Hematopoietic multipotent progenitor cell treated with erythropoietin and hydrocortisone succinate and interleukin-3 and kit ligand, for 8 days (in vitro differentiated cells): ENCODE measurements around the gene MTHFD2.
"Not testable (repeated sequence)": the region's sequence is repeated elsewhere in the genome, so short reads cannot be mapped to it uniquely, and the experiment has no call there.

Experiments
- DNase-seq: peaks from one replicate; pipeline ENCODE4 v3.0.0-alpha.2; 2015

The MTHFD2 gene

DNA sequence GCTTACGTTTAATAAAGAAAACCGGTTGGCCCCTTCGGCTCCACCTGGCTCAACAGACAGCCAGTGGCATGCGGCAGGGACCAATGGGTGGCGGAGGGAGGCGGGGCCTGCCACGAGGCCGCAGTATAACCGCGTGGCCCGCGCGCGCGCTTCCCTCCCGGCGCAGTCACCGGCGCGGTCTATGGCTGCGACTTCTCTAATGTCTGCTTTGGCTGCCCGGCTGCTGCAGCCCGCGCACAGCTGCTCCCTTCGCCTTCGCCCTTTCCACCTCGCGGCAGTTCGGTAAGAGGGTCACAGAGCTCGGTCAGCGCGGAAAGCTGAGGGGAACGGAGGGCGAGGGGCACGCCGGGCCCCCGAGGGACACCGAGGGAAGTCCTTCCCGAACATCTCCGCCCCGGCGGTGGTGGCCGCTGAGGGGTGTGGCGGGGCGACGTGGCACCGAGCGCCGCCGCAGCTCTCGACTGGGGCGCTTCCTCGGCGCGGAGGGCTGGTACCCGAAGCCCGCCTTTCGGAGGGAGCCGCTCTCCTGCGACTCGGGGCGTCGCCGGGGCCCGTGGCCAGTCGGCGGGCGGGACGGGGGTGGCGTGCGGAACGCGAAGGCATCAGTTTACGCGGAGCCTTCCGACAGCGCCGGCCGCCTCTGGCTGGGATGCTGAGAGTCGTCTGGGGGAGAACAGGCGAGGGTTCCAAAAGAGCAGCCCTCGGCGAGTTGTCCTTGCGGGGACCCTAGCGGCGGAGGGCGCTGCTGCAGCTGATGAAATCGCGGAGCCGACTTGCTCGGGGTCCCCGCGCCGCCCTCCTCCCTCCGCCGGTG, at the start of gene MTHFD2:
TSS of gene MTHFD2 (plus strand) at position 155 of the 814 bp plus-strand sequence. CDS start at position 182, 27 bp downstream.
- DNase-seq, result peak; percentile 90

DNA sequence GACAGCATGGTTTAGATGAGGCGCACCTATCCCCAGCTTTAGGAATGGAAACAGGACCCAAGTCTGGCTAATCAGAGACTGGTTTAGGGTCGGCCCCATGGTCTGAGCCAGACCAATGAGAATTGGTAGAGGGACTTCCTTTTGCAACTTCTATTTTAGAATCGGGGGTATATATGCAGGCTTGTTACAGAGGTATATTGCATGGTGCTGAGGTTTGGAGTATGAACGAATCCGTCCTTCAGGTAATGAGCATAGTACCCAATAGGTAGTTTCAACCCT, 49.2 kb upstream of the MTHFD2 start:
- DNase-seq, result peak; percentile 66

DNA sequence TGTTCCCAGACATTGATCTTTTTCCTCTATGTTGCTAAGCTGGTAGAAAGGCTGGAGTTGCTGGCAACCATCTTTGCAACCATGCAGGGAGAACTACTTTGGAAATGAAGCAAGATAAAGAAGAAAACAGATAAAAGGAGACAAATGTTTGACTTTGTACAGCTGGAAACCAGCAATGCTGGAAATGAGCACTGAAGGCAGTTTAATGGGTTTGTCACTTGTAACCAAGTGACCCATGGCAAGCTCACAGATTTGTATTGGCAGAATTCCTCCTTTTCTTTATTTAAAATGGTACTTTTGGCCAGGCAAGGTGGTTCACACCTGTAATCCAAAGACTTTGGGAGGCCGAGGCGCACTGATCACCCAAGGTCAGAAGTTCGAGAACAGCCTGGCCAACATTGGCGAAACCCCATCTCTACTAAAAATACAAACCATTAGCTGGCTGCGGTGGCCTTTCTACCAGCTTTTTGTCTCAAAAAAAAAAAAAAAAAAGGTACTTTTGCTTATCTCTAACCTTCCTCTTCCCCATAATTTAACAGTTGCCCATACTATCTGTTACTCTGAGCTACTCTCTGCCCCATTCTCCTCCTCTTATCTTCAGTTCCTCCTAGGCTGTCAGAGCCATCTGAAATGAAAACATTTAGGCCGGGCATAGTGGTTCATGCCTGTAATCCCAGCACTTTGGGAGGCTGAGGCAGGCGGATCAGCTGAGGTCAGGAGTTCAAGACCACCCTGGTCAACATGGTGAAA, 48.7 kb upstream of the MTHFD2 start:
- DNase-seq, result peak; percentile 84

DNA sequence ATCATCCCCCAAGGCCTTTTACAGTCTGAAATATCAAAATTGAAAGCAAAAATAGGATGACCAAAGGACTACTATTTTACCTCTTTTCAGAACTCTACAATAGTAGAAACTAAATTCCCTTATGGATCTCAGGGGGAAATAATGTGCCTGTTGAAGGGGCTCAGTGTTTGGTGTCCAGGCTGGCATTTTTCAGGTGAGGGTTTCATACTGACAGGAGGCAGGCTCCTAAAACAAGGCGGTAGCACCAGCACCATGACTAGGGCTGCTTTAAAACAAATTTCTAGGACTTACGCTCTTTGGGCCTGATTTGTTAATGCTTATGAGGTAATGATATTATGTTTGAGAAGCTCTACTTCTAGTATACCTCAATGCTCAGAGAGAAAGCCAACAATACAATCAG, 45.5 kb upstream of the MTHFD2 start:
- no peak for DNase-seq

DNA sequence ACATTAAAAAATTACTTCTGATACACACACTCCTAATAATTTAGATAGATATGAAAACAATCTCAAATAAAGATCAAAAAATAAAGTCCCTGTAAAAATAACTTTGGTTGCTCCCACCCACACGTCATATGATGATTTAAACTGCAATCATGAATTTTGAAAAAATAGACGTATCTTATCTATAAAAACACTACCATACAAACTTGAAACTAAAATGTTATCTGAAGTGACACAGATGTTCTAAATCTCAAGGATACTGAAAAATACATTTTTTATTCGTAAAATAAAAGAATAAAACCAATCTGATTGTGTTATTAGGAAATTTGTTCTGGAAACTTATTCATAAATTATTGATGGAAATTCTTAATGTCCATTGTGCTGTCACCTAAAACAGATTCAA, 42.6 kb upstream of the MTHFD2 start:
- DNase-seq, result peak; percentile 36

DNA sequence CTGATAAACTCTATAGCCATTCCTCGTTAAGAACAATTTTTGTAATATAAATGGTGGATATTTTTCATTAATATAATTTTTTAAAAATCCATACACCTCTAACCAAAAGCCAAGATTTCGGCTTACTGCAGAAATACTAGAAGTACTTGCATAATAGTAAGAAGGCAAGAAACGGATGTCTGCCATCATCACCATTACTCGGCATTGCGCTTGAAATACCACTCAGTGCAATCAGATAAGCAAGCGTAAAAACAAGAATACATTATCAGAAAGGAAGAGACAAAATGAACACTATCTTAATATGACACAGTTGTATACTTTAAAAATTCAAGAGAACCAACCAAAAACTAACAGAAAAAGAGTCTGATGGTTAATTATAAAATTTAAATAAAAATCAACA, 35.5 kb upstream of the MTHFD2 start:
- DNase-seq, result peak; percentile 26

DNA sequence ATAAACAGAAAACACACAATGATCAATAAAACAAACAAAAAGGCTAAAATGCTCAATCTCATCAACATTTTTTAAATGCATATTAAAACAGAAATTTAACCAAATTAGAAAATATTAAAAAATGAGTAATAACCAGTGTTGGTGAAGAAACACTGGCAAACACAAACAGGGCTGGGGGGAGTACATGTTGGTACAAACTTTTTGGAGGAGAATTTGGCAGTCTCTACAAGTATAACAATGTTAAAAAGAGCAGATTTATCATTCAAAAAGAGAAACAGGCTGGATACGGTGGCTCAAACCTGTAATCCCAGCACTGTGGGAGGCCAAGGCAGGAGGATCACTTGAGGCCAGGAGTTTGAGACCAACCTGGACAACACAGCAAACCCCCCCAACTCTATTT, 33.7 kb upstream of the MTHFD2 start:
- no peak for DNase-seq

DNA sequence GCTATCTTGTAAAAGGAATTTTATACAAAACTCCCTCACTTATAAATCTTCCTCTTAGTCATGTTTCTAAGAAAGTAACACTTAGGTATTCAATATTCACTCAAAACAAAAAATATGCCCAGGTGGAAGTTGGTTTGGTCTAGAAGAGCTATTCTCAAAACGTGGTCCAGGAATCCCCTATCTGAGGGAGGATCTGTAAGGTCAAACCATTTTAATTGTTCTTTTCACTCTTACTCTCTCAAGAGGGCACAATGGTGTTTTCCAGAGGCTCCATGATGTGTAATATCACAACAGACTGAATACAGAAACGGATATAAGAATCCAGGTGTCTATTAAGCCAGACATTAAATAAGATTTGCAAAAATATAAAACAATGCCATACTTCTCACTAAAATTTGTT, 29.7 kb upstream of the MTHFD2 start:
- no peak for DNase-seq

DNA sequence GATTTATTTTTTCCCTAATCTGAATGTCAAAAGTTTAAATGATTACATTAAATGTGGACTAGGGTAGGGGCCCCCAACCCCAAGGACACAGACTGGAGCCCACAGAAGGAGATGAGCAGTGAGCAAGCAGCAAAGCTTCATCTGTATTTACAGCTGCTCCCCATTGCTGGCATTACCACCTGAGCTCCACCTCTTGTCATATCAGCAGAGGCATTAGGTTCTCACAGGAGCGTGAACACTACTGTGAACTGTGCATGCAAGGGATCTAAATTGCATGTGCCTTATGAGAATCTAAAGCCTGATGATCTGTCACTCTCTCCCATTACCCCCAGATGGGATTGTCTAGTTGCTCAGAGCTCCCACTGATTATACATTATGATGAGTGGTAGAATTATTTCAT, 23.5 kb upstream of the MTHFD2 start:
- no peak for DNase-seq

DNA sequence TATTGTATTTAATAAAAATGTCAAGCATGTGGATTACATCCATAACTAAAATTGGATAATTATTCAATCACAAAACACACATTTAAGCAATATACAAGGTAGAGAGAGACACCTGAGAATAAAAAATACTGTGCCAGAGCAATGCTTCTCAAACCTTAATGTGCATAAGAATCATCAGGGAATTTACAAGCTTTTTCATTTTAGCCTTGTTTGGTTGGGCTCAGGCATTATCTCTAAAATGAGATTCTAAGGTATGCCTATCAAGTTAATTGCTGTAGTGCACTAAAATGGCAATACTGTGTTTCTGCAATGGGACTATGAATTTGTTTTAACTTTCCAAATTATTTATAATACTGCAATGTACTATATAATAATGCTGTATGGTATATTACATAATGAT, 20.7 kb upstream of the MTHFD2 start:
- no peak for DNase-seq

DNA sequence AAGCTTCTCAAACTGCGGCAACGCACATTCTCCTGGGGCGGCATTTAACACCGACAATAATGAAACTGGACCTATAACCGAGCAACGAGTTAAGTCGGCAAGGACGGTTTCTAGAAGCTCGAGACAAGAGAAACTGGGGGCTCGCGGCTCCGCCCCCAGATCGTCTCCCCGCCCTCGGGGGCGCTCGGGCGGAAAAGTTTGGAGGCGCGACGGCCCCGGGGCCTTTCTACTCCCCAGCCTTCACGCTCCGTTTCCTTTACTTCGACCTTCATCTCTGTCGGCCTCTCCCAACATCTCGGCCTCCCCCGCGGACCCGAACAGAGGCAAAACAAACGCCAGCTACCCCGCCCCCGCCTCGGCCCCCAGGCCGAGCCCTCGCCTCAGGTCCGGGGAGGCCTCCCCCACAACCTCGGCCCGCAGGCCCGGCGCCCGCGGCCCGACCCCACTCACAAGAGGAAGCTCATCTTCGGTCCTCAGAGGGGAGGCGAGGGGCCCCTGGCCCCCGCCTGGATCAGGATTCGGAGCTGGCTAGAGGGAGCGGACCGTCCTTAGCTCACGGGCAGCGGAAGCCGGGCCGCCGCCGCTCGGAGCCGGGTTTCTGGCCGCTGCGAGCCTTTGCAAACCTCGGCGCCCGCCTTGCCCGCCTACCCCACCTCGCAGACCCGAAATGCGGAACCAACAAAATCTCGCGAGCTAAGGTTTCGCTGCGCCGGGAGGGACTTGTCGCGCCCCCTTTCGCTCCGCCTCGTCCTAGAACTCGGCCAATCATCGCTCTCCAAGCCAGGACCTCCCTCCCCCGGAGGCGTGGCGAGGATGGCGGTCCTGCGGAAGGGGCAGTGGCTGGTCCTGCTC, 20.0 kb upstream of the MTHFD2 start, which contains the start of gene MOB1A:
TSS of gene MOB1A (minus strand) at position 669 of the 852 bp plus-strand sequence. CDS start at position 464, 205 bp downstream.
- peak; percentile 99 for DNase-seq

DNA sequence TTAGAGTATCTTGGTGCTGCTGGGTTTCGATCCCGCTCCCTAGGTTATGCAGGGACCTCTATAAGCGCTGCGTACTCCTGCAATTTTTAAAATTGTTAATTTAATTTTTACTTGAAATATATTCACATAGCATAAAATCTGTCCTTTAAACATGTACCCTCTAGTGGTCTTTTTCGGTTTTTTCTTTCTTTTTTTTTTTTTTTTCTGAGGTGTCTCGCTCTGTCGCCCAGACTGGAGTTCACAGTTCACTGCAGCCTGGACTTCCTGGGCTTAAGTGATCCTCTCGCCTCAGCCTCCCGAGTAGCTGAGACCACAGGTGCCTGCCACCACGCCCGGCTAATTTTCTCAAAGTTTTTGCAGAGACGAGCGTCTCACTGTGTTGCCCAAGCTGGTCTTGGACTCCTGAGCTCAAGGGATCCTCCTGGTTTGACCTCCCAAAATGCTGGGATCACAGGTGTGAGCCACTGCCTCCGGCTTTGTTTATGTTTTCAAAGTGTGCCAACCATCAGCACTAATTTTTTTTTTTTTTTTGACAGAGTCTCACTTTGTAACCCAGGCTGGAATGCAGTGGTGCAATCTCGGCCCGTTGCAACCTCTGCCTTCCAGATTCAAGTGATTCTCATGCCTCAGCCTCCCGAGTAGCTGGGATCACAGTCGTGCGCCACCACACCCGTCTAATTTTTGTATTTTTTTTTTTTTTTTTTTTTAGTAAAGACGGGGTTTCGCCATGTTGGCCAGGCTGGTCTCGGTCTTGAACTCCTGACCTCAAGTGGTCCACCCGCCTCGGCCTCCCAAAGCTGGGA, 19.2 kb upstream of the MTHFD2 start:
- no peak for DNase-seq

DNA sequence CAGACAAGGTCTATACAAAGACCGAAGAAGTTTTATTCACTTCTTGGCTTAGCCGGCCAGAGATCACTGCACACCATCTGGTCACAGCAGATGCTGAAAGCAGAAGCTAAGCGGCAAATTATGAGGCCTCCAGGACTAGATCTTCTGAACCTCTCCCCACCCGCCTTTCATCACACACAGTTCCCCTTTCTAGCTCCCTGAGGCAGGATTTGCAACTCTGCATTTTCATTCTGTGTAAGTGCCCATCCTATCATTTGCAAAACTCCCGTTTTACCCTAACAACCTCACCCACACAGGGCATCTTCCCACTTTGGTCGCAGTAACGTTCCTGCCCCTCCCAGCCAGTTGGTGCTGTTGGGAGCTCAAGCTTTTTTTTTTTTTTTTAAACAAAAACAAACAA, 16.7 kb upstream of the MTHFD2 start:
- DNase-seq, result peak; percentile 80

DNA sequence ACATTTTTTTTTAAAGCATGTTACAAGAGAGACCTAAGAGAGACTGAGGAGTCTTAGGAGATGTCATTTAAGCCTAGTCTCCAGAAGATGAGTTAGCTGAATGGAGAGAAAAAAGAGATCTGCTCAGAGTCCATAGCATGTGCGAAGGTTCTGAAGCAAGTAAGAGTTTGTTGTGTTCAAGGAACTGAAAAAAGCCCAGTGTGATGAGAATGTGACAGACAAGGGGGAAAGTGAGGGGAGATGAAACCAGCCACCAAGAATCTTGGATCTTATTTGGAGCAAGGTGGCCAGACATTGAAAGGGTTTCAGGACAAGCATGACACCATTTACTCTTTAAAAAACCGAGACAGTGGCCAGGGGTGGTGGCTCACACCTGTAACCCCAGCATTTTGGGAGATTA, 14.5 kb upstream of the MTHFD2 start:
- DNase-seq, result no peak

DNA sequence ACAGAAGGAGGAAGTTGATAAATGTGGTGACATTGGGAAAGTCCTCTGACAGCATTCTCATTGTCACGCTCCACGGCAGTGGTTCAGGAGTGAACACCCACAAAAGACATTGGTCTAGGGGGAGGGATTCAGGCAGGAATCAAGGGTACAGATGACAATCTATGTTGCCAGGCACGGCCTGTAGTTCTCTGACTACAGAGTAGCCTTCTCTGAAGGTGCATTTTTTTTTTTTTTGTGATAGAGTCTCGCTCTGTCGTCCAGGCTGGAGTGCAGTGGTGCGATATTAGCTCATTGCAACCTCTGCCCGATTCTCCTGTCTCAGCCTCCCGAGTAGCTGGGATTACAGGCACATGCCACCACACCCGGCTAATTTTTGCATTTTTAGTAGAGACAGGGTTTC, 12.4 kb upstream of the MTHFD2 start:
- DNase-seq, result peak; percentile 98

DNA sequence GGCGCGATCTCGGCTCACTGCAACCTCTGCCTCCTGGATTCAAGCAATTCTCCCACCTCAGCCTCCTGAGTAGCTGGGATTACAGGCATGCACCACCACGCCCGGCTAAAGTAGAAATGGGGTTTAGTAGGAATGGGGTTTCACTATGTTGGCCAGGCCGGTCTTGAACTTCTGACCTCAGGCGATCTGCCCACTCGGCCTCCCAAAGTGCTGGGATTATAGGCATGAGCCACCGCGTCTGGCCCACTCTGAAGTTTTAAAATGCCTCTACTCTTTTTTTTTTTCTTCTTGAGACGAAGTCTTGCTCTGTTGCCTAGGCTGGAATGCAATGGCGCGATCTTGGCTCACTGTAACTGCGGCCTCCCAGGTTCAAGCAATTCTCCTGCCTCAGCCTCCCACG, 11.7 kb upstream of the MTHFD2 start:
- DNase-seq, result not testable (repeated sequence)

DNA sequence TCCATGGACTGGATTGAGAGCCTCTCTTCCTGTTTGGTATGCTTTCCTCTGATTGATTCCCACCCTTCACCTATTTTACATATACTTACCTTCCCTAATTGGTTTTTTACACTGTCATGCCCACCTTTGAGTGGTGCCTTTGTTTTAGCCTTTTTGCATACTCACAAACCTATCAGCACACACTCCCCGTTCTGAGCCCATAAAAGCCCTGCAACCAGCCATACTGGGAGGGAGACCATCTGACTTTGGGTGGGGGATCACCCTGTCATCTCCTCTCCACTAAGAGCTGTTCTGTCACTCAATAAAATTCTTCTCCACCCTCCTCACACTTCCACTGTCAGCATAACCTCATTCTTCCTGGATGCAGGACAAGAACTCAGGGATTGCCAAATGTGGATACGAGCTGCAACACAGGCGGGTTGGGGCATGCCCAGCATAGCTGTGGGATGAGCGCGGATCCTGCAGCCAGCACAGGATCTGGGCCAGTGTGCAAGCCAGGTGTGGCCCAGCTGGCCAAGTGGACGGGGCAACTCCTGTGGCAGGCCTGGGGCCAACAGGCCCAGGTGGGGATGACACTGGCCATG, 10.3 kb upstream of the MTHFD2 start:
- DNase-seq, result no peak

DNA sequence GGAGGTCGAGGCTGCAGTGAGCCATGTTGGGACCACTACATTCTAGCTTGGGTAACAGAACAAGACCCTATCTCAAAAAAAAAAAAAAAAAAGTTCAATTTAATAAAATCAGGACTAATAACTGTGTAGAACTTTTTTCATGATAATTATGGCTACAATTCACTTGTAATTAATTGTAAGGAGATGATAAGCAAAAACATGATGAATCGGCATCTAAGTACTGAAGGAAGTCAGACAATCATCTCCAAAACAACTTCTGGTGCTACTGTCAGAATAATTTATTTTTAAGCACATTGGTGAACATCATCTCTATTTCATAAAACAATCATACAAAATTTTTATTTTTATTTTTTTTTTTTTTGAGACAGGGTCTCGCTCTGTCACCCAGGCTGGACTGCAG, 9.7 kb upstream of the MTHFD2 start:
- no peak for DNase-seq

DNA sequence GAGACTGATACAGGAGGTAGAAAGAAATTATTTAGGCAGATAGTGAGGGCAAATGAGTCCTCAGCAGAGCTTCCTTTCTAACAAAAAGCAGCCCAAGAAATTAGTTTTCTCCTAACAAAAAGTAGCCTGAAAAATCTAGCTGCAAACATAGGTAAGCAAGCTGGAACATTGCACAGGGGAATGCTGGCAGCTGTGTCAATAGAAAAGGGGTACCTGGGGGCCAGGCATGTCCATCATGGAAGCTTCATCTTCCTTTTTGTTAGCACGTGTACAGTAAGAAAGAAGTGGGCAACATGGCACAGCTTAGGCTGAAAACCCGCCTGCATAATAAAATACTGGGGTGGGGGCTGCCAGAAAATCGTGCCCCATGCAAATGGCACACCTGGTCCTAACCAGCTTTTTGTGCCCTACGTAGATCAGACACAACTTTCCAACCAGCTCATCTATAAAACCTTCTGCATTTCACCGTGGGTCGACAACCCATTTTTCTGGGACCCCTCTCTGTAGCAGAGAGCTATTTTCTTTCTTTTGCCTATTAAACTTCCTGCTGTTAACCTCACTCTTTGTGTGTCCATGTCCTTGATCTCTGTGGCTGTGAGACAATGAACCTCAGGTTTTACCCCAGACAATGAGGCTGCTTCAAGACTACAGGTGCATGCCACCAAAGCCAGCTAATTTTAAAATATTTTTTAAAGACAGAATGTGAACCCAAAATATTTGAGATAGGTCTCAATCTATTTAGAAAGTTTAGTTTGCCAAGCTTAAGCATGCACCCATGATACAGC, 6.6 kb upstream of the MTHFD2 start:
- no peak for DNase-seq

DNA sequence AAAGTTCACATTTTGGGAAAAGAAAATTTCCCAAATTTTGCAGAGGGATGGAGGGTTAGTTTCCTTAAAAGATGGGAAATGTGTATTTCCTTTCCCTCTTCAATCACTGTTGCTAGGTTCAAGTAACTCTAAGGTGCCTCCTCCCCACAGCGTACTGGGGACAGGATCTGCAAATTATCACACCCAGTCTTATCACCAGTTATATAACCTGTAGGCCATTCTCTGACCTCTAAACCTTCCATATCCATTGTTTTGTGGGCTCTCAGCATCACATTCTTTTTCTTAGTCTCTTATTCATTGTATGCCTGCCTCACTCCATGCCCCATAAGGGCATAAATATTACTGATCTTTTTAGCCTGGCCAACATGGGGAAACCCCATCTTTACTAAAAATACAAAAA, 3.6 kb upstream of the MTHFD2 start:
- DNase-seq, result no peak

DNA sequence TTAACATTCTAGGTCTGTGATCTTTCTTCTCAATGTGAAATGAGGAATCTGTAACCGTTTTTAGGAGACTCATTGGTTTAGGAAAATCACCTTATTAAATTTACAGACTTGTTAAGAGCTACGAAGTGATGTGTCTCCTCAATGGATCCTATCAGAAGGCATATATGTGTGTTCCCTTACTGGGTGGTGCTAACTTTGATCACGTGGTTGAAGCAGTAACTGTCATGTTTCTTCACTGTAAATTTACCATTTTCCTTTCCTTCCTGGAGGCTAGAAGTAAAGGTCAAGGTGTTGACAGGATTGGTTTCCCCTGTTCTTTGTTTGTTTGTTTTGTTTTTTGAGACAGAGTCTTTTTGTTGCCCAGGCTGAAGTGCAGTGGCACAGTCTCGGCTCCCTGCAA, 1.4 kb upstream of the MTHFD2 start:
- DNase-seq, result peak; percentile 54
